ENCODE data around the gene FCGBP.

Gene FCGBP

DNA sequence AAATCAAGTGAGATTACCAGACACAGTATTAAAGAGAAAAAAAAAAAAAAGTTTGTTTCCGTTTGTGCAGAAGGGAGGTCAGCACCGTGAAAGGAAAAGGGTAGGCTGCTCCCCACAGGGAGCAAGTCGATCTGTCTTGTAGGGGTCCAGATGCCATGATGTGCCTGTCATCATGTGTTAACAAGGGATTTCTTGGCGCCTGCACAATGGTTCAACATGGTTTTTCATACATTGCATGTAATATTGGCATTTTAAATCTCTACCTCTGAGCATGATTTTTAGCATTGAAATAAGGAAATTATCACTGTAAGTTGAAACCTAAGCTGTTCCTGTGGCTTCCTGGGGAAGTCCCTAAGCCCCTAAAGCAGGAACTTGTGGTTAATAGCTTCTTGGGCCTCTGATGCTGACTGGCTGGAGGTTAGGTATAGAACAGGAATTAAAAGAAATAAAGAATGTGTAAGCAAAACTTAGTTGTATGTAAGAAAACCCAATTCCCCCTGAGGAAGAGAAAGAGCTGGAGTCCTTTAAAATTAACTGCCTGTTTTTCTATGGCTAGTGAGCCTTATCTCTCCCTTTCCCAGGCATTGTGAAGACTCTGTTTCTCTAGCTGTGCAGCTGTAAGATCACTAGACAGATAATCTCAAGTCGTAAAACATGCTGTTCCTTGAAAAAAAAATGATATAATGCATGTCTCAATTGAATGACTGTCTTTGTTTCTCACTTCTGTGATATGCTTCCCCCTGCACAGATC is 7.4 kb upstream of the FCGBP start:
- TF ChIP-seq CTCF (IDR thresholded peaks at IDR 0.05; ENCODE audit: low read depth, low read length, missing control alignments): no peak
- H3K4me3 ChIP-seq (ENCODE audit: low read depth, low read length): no peak overlapping the region; the same call in 1 of the 2 replicates
- DNase-seq (ENCODE audit: low read depth): peak; percentile 67

DNA sequence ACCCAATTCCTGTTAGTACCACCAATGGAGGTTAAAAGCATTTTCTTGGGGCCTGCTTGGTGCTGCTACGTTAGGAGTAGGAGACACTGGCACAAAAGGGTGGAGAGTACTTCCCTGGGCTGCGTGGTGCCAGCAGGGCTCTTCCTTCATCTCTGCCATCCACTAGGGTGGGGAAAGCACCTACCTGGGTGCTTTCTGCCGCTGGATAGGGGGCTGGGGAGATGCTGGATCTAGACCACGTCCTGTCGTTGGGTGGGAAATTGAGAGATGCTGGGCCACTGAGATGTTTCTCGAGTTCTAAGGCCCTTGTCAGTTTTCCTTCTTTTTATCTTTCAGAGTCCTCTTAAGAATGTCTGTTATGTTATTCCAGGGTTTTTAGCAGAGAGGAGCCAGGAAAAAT is 6.7 kb upstream of the FCGBP start:
- TF ChIP-seq CTCF (IDR thresholded peaks at IDR 0.05; ENCODE audit: low read depth, low read length, missing control alignments): no peak
- no peak for DNase-seq (ENCODE audit: low read depth)
- no peak overlapping the region; the same call in 1 of the 2 replicates for H3K4me3 ChIP-seq (ENCODE audit: low read depth, low read length)

DNA sequence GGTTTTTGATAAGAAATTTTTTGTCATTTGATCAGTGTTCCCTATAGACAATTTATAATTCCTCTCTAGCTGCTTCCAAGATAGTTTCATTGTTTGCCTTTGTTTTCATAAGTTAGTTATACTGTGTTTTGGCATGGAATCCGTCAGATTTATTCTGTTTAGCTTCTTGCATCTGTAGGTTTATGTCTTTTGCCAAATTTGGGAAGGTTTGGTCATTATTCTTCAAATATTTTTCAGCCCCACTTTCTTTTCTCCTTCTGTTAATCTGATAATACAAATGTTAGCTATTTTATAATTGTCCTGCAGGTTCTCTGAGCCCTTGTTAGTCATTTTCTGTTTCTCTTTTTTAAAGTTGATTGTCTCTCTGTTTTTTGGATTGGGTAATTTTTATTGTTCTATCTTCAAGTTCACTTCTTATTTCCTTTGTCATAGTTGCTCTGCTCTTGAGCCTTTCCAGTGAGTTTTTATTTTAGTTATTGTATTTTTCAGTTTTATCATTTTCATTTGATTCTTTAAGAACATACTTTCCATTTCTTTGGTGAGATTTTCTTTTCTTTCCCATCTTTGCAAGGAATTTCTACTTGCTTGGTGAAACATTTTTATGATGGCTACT is 5.9 kb upstream of the FCGBP start:
- H3K4me3 ChIP-seq (ENCODE audit: low read depth, low read length): no peak overlapping the region
- DNase-seq (ENCODE audit: low read depth): no peak
- no peak for TF ChIP-seq CTCF (IDR thresholded peaks at IDR 0.05; ENCODE audit: low read depth, low read length, missing control alignments)

DNA sequence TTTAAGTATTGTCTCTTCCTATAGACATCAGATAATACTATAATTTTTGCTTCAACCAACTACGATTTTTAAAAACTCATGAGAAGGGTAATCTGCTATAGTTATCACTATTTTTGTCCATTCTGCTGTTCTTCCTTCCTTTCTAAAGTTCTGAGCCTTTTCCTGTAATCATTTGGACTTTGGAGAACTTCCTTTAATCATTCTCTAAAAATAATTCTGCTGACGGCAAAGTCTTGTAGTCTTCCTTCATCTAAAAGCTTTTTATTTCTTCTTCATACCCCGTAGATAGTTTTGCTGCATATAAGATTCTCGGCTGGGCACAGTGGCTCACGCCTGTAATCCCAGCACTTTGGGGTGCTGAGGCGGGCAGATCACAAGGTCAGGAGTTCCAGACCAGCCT is 5.1 kb upstream of the FCGBP start:
- H3K4me3 ChIP-seq (ENCODE audit: low read depth, low read length): no peak overlapping the region
- no peak for DNase-seq (ENCODE audit: low read depth)
- no peak for TF ChIP-seq CTCF (IDR thresholded peaks at IDR 0.05; ENCODE audit: low read depth, low read length, missing control alignments)

GRCh38 chr19:39937787-39938186 is 3.4 kb upstream of the FCGBP start:
- TF ChIP-seq CTCF (IDR thresholded peaks at IDR 0.05; ENCODE audit: low read depth, low read length, missing control alignments): no peak
- no peak for DNase-seq (ENCODE audit: low read depth)
- H3K4me3 ChIP-seq (ENCODE audit: low read depth, low read length): no peak overlapping the region

DNA sequence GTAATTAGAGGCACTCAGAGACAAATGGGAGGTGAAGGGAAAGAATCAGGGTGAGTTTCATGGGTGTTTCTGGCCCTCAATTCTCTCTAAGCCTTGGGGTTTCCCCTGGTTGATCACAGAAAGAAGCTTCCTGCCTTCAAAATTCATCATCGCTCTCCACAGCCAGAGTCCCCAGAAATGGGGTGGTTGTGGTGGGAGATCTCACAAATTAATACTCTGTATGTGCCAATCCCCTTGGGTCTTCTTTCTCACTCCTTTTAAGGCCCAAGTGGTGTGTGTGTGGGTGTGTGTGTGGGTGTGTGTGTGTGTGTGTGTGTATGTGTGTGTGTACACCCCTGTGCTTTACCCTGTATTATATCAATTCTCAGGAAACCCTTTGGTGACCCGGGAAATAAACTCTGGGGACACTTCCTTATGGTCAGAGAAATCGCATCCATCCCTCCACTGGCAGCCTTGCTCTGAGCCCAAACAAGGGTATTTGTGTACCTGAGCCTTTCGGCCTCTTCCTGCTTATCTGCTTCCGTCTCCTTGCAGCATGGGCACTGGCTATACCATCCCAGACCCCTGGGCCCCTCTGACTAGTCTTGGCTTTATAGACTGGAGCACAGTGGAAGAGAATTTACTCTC is 2.8 kb upstream of the FCGBP start:
- H3K4me3 ChIP-seq (ENCODE audit: low read depth, low read length): no peak overlapping the region
- TF ChIP-seq CTCF (IDR thresholded peaks at IDR 0.05; ENCODE audit: low read depth, low read length, missing control alignments): no peak
- no peak for DNase-seq (ENCODE audit: low read depth)

Measured in GM12864 (cell line).